ENCODE results near the gene KCNJ1. TPM values are rescaled to one million over a fixed set of nuclear protein-coding genes. Genes with fewer than 3 reads are reported as not detected.

The KCNJ1 gene
- total RNA-seq, 1 donor from 2014 or later = 0.41 TPM

DNA sequence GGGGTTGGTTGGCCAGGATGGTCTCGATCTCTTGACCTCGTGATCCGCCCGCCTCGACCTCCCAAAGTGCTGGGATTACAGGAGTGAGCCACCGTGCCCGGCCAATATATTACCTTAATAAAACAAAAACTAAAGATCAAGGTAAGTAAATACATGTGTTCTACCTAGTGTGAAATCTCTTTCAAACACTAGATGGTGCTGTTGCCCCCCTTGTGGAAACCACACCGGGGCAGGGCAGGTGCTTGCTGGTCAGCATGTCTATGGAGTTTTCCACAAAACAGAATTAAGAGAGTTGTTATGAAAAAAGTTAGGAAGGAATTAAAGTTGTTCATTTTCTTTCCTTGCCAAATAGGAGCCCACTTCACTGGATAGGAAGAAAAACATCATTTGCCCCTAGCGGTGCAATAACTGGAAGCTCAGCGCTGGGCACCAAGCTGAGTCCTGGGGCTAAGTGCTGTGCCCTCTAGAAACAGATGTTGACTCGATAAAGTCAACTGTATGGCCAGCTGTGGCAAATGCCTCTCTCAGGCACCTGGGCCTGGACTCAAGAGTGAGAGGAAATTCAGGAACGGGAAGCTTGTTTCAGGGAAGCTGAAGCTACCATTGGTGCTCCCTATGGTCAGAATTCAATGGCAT, 17.7 kb upstream of the KCNJ1 start:
- H3K4me2 ChIP-seq = no peak overlapping the region
- no peaks in the 10 kb centered on the region for H3K79me2 ChIP-seq (ENCODE audit: low read depth)
- H3K4me1 ChIP-seq = peaks cover 10% of the 10 kb centered on the region
- no peak for TF ChIP-seq EZH2phosphoT487 (IDR thresholded peaks at IDR 0.05)
- TF ChIP-seq, protein P1, sequence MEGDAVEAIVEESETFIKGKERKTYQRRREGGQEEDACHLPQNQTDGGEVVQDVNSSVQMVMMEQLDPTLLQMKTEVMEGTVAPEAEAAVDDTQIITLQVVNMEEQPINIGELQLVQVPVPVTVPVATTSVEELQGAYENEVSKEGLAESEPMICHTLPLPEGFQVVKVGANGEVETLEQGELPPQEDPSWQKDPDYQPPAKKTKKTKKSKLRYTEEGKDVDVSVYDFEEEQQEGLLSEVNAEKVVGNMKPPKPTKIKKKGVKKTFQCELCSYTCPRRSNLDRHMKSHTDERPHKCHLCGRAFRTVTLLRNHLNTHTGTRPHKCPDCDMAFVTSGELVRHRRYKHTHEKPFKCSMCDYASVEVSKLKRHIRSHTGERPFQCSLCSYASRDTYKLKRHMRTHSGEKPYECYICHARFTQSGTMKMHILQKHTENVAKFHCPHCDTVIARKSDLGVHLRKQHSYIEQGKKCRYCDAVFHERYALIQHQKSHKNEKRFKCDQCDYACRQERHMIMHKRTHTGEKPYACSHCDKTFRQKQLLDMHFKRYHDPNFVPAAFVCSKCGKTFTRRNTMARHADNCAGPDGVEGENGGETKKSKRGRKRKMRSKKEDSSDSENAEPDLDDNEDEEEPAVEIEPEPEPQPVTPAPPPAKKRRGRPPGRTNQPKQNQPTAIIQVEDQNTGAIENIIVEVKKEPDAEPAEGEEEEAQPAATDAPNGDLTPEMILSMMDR (IDR thresholded peaks at IDR 0.05) = peak; percentile 89
- Mint-ChIP-seq H3K9me3 (no peaks in the 10 kb centered on the region), H3K4me3 (no peak overlapping the region), H3K36me3 (no peaks in the 10 kb centered on the region), H3K27me3 (ENCODE audit: insufficient read depth, low read depth) (peaks cover 23% of the 10 kb centered on the region), H3K27ac (no peak overlapping the region), H3K4me1 (peaks cover 21% of the 10 kb centered on the region)
- no peak overlapping the region for H3K9ac ChIP-seq
- H3K4me3 ChIP-seq = no peak overlapping the region
- H3K36me3 ChIP-seq = no peaks in the 10 kb centered on the region
- H3K9me3 ChIP-seq (ENCODE audit: low read depth) = no peaks in the 10 kb centered on the region
- no peak overlapping the region for H3K27ac ChIP-seq
- no peak overlapping the region for H2AFZ ChIP-seq (replicated peaks)
- H3F3A ChIP-seq (ENCODE audit: low read depth) = peaks cover 5% of the 10 kb centered on the region
- peaks cover 7% of the 10 kb centered on the region for H4K20me1 ChIP-seq (ENCODE audit: low read depth)
- DNase-seq (ENCODE audit: low spot score) = peak; percentile 73
- peaks cover 74% of the 10 kb centered on the region for H3K27me3 ChIP-seq

DNA sequence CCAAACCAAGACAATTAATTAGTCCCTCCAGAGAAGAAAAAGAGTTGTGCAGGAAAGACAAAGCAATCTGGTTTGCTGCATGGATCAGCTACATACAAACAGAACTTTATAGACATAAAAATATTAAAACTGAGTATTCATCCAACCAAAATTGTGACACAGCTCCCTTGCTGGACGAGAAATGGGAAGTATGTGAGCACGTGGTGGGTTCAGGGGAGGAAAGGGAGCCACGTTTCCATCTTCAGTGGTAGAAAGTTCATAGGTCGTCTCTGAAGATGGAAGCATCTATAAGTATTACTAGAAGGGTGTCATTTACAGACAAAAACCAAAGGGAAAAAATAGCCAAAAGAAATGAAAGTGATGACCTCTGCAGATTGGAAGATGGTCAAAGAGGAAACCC, 17.0 kb upstream of the KCNJ1 start:
- Histone ChIP-seq H3K27ac (no peak overlapping the region), H3F3A (ENCODE audit: low read depth) (no peaks in the 10 kb centered on the region), H3K9me3 (ENCODE audit: low read depth) (no peaks in the 10 kb centered on the region), H3K27me3 (peaks cover 66% of the 10 kb centered on the region), H3K4me3 (no peak overlapping the region), H3K9ac (no peak overlapping the region), H3K36me3 (no peaks in the 10 kb centered on the region), H4K20me1 (ENCODE audit: low read depth) (no peaks in the 10 kb centered on the region), H2AFZ (replicated peaks) (no peak overlapping the region), H3K4me1 (peaks cover 9% of the 10 kb centered on the region), H3K79me2 (ENCODE audit: low read depth) (no peaks in the 10 kb centered on the region), H3K4me2 (no peak overlapping the region)
- no peak overlapping the region for H3K27ac Mint-ChIP-seq
- TF ChIP-seq EZH2phosphoT487 (IDR thresholded peaks at IDR 0.05) = no peak
- TF ChIP-seq, protein P1 (IDR thresholded peaks at IDR 0.05) = no peak
- TF ChIP-seq EZH2 (IDR thresholded peaks at IDR 0.05) = no peak
- DNase-seq (ENCODE audit: low spot score) = no peak
- H3K27me3 Mint-ChIP-seq (ENCODE audit: insufficient read depth, low read depth) = peaks cover 16% of the 10 kb centered on the region
- H3K4me1 Mint-ChIP-seq = peaks cover 21% of the 10 kb centered on the region
- H3K9me3 Mint-ChIP-seq = no peaks in the 10 kb centered on the region
- H3K4me3 Mint-ChIP-seq = no peak overlapping the region
- no peaks in the 10 kb centered on the region for H3K36me3 Mint-ChIP-seq

DNA sequence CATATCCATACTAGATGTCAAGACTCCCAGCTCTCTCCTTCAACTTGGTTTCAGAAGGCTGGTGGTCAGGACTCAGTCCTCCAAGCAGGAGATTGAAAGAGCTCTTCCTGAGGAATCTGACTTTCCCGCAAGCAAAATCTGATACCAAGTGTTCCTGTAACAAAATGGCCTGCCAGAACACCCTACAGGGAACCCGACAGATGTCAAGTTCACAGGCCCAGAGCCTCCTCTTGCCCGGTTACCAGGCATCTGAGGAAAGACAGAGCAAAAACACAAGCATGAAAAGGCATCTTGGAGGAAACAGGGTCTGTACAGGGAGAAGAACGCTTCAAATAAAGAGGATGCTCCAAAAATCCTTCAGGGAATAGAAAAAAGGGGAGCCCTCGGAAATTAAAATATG, 15.4 kb upstream of the KCNJ1 start:
- Mint-ChIP-seq H3K4me1 (peaks cover 29% of the 10 kb centered on the region), H3K4me3 (no peak overlapping the region), H3K27me3 (ENCODE audit: insufficient read depth, low read depth) (peaks cover 10% of the 10 kb centered on the region), H3K9me3 (no peaks in the 10 kb centered on the region), H3K36me3 (no peaks in the 10 kb centered on the region), H3K27ac (no peak overlapping the region)
- H3K27ac ChIP-seq = no peak overlapping the region
- H3F3A ChIP-seq (ENCODE audit: low read depth) = no peaks in the 10 kb centered on the region
- peaks cover 50% of the 10 kb centered on the region for H3K27me3 ChIP-seq
- H2AFZ ChIP-seq (replicated peaks) = no peak overlapping the region
- H3K4me1 ChIP-seq = peaks cover 9% of the 10 kb centered on the region
- no peak overlapping the region for H3K9ac ChIP-seq
- DNase-seq (ENCODE audit: low spot score) = no peak
- H4K20me1 ChIP-seq (ENCODE audit: low read depth) = no peaks in the 10 kb centered on the region
- H3K79me2 ChIP-seq (ENCODE audit: low read depth) = no peaks in the 10 kb centered on the region
- no peak overlapping the region for H3K4me3 ChIP-seq
- no peaks in the 10 kb centered on the region for H3K9me3 ChIP-seq (ENCODE audit: low read depth)
- TF ChIP-seq EZH2 (IDR thresholded peaks at IDR 0.05) = no peak
- TF ChIP-seq, protein P1 (IDR thresholded peaks at IDR 0.05) = no peak
- no peak for TF ChIP-seq EZH2phosphoT487 (IDR thresholded peaks at IDR 0.05)
- H3K4me2 ChIP-seq = no peak overlapping the region
- H3K36me3 ChIP-seq = no peaks in the 10 kb centered on the region

Measured in neural progenitor cell (in vitro differentiated cells).